ENCODE measurements around the gene F2RL3. TPM values are rescaled to one million over a fixed set of nuclear protein-coding genes. Genes with fewer than 3 reads are reported as not detected.

The F2RL3 gene
- total RNA-seq, 1 donor from 2014 or later = 0.77 TPM

DNA sequence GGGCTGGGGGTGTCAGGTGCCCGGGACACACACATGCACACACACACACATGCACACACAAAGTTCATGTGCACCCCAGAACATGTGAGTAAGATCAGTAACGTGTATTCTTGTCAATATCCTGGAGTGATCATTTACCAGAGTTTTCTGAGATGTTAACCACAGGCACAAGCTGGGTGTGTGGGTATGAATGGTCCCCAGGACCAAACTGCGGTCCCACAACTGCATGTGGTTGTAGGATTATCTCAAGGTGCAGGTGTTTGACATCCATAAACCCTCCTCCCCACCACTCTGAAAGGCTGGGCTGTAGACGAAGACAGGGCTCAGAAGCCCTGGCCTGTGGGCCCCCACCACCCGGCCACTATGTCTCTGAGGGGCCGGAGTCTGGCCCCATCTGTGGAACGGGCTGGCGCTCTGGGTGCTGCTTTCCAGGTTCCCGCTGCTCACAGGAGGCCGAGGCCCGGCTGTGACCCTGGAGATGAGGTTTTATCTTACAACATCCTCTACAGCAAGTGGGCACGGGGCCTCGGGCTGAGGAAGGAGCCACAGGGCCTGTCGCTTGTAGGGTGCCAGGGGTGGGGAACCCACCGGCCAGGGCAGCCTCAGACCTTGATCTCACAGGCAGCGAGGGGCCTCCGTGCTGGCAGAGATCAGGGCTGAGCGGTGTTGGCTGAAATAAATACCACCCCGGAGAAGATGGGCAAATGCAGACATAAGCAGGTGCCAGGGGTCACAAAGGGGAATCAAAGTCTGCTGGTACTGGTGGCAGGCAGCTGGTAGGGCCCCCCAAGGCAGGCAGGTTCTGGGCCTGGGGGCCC, 4.3 kb downstream of the F2RL3 start:
- intact Hi-C loops (cut with micrococcal nuclease) = no loop called here

DNA sequence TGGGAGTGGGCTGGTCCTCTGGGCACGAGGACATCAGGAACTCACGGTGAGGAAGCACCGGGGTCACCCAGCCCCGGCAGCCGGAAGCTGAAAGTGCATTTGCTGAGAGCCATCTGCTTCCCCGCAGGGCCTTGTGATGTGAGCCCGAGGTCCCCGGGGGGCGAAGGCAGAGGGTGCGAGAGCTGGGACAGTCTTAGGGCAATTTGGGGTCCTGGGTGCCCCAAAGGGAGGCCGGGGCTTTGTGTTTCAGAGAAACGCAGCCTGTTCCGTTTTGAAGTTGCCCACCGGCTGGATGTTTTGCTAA, 4.8 kb downstream of the F2RL3 start:
- intact Hi-C loops (cut with micrococcal nuclease) = no loop called here

DNA sequence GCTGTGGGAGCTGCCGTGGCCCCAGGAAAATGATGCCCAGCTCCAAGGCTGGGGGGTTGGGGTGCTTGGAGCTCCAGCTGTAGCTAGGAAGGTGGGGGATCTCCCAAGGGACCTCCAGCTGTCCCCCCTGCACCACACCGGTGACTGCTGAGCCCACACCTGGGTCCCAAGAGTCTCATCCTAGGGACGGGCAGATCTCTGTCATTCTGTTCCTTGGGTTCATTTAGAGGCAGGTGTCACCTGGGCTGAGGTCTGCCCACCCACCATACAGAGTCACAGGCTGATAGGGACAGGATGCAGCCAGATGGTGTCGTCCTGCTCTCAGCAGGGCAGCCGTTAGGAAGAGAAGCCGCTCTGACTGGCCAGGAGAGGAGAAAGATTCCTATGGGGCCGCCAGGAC, 5.3 kb downstream of the F2RL3 start:
- intact Hi-C loops (cut with micrococcal nuclease) = no loop called here

DNA sequence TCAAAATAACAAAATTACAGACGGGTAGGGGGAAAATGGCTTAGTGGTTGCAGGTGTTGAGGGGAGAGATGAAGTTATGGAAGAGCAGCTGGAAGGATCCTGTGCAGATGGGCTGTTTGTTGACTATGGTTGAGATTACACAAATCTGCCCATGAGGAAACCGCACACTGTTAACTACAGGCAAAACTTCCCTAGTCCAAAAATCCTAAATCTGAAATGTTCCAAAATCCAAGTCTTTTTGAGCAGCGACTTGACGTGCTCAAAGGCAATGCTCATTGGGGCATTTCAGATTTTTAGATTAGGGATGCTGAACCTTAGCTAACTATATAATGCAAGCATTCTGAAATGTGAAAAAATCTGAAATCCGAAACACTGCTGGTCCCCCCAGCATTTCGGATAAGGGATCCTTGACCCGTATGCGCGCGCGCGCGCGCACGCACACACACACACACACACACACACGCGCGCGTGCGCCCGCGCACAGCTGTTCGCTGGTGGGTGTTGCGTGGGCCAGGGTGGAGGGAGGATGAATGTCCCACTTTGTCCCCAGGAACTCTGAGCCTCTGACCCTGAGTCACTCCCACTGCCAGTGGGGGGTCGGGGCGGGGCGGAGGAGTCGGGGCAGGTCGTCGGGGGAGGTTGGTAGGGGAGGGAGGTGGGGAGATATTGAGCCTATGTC, 6.8 kb downstream of the F2RL3 start:
- intact Hi-C loops (cut with micrococcal nuclease) = loop anchor here (2.0 to 5.0 kb wide), 3 partner anchors 68 to 332 kb away; partner anchors contain the start of genes OCEL1 and SIN3B

DNA sequence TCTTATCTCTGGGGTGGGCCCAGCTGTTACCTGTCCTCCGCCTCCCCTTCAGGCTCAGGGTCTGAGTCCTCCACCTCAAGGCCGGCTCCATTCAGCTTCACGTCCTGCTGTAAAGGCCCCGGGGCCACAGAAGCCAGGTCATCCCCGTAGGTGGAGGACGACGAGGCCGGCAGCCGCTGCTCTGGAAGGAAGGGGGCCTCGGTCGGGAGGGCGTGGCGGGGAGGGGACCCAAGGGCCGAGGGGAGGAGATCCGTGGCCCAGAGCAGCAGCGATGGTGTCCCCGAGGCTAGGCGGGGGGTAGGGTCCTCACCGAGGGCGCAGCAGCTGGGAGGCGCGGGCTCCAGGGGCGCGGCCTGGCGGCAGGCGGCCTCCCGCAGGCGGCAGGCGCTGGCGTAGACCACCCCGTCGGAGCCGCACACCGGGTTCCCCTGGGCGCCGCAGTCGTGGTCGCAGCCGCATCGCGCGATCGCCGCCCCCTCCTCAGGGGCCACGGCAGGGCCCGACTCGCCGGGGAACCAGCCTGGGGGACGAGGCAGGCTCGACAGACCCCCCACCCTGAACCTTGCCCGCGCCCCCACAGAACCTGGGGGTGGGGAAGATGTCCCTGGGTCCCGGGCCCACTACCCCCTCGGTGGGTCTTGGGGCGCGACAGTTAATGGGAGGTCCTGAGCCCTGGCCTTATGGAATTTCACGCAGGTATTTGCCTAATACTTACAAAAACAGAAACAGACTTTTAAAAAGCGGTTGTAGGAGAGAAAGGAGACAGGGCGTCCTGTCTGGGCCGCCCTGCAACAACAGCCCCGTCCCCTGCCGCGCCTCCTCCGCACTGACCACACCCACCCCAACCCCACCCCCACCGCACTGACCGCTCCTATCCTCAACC, 7.6 kb downstream of the F2RL3 start:
- intact Hi-C loops (cut with micrococcal nuclease) = loop anchor here (1.0 to 5.0 kb wide), 4 partner anchors 69 to 331 kb away; partner anchors contain the start of genes OCEL1 and SIN3B

DNA sequence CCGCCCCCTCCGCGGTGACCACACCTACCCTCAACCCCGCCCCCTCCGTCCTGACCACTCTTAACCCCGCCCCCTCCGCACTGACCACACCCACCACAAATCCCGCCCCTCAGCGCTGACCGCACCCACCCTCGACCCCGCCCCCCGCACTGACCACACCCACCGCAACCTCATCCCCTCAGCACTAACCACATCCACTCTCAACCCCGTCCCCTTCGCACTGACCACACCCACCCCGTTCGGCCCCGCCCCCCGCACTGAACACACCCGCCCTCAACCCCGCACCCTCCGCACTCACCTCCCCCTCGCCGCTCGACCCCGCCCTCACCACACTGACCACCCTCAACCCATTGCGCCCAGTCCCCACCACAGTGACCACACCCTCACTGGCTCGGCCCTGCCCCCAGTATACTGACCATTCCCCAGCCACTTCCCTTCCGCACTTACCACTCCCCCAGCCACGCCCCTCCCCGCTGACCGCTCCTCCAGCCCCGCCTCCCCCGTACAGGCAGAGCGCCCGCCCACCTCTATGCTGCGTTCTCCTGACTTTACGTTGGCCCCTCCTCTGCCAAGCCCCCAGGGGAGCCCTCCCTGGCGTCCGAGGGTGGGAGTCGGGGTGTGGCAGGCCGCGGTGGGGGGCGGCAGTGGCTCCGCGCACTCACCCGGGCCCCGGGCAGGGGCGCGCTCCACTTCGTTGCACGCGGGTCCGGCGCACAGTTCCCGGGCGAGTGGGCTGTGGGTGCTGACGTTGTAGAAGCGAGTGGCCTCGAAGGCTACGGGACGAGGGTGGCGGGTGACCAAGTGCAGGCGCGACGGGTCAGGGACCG, 8.4 kb downstream of the F2RL3 start:
- intact Hi-C loops (cut with micrococcal nuclease) = loop anchor here (1.0 to 5.0 kb wide), 4 partner anchors 70 to 330 kb away; partner anchors contain the start of genes OCEL1 and SIN3B

DNA sequence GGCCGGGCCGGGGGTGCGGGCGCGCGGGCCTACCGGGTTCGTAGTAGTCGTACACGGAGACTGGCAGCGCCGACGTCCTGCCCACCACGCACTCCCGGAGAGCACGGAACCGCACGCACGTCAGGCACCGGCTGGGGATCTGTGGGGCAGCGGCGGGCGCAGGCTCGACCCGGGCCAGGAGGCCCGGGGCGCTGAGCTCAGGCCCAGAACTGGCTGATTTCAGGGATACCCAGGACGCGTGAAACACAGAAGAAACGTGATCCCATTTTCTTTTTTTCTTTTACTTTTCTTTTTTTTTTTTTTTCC, 9.0 kb downstream of the F2RL3 start:
- intact Hi-C loops (cut with micrococcal nuclease) = loop anchor here (1.0 to 5.0 kb wide), 4 partner anchors 71 to 329 kb away; partner anchors contain the start of genes OCEL1 and SIN3B

DNA sequence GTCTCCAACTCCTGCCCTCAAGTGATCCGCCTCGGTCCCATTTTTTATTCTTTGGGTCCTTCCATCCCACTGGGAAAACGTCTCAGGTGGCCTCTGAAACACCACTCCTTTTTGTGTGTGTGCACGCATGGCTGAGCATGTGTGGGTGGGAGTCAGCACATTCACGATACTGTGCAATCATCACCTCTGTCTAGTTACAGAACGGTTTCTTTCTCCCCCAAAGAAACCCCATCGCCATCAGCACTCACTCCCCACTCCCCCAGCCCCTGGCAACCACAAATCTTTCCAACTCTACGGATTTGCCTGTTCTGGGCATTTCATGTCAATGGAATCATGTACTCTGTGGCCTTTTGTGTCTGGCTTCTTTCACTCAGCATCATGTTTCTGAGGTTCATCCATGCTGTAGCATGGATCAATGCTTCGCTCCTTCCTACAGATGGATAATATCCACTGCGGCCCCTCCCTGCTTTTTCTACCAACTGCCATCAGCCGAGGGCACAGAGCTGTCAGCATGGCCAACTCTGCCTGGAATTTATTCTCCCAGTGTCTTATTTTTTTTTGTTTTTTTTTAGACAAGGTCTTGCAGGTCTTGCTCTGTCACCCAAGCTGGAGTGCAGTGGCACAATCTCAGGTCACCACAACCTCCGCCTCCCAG, 9.7 kb downstream of the F2RL3 start:
- intact Hi-C loops (cut with micrococcal nuclease) = loop anchor here (5.0 kb wide), 2 partner anchors 71 to 329 kb away; partner anchors contain the start of genes OCEL1 and SIN3B

DNA sequence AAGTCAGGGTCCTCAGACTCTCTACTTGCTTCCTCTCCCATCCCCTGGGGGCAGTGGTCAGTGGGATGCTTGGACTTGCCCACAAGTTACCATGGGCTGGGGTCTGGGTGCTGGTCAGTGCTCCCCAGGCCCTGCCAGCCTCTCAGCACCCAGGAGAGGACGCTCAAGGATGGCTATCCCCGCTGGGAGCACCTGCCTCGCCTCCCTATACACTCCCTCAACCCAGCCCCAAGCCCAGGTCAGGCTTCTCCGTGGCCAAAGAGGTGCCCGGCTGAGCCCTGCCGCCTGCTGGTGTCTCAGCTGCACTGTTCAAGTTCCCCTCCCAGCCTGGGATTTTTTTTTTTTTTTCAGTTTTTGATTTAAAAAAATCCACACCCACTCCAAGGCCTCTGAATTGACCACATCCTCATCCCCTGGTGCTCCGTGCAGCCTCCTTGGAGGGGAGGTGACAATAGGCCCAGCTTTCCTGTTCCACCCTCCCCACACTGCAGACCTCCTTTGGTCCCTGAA, 10.8 kb downstream of the F2RL3 start:
- intact Hi-C loops (cut with micrococcal nuclease) = loop anchor here (5.0 kb wide), 2 partner anchors 72 to 328 kb away; partner anchors contain the start of genes OCEL1 and SIN3B

DNA sequence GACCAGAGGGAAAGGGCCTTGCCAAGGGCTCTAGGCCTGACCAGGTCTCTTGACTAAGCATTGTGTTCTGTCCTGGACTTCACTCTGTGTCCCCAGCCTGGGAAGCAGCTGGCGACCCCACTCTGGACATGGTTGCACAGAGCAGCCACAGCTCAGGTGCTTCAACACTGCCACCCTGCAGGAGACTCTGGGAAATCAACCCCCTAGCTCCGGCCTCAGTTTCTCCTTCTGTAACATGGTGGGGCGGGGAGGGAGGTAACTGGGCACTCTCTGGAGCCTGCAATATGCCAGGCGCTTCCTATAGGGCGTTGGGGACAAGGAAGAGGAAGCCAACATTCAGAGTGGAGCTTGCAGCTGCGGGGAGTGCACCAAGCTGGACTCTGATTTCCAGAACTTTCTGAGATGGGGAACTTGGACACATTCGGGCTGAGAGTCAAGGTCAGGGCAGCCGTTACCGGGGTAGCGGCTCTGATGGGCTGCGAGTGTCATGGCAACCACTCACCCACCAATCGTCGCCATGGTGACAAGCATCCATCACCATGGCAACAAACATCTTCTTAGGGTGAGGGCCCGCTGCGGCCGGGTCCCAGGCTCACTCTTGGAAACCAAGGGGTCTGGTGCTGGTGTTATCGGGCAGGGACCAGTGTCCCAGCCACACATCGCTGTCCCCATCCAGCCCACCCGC, 12.8 kb downstream of the F2RL3 start:
- intact Hi-C loops (cut with micrococcal nuclease) = no loop called here

DNA sequence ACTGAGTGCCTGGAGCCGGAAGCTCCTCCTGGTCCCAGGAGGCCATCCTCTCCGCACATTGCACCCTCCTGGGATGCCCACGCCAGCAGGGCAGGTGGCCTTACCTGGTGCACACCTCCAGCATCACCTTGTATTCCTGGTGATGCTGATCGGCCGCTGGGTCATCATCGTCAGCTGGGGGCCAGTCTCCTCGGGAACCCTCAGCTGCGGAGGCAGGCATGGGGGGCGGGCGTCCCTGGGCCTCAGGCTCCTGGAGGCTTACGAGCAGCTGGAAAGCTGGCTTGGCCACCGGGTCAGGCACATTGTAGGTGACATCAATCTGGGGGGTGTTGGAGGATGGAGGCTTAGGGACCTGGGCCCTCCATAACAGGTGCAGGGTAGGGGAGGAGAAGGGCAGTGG, 13.7 kb downstream of the F2RL3 start:
- intact Hi-C loops (cut with micrococcal nuclease) = no loop called here

DNA sequence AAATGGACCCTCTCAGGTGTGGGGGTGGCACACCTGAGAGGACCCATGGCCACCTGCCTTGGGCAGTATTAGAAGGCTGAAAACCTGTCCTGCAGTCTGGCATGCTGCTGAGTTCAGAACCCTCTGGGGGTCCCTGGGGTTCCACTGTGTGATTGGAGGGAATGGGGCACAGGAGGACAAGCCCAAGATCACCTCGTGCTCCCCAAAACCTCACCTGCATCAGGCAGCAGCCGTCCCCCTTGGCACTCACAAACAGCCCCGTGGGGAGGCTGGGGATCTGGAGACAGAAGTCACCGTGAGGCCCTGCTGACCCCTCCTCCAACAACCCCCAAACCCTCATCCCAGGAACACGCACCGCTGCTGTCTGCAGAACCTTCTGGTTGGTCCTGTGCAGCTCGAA, 14.5 kb downstream of the F2RL3 start:
- intact Hi-C loops (cut with micrococcal nuclease) = no loop called here

DNA sequence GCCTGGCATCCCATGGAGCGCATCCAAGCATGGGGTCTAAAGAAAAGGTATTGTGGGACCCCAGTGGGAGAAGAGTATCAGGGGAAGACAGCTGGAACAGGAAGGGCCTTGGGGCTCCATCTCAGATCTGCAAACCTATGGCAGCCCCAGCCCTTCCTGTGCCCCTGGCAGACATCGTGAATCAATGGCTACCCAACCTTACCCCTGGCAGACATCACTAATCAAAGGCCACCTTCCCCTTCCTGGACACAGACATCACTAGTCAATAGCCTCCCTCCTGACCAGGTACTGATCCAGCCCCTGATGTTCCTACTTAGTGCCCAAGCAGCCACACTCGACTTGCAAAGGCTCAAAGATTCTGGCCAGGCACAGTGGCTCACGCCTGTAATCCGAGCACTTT, 15.8 kb downstream of the F2RL3 start:
- intact Hi-C loops (cut with micrococcal nuclease) = no loop called here

DNA sequence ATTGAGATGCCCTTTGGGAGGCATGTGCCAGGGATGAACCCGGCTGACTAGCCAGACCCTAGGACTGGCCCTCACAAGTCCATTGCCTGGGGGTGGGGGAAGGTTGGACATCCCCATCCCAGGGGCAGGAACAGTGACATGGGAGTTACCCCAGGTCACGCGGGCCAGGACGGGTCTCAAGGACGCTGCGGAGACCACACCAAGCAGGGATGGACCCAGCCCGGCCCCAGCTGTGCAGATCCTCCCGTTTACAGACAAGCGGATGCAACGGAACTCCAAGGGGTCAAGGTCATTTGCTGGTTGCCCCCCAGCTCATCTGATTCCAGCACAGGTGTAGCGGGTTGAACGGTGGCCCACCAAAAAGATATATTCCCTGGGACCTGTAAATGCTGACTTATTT, 20.0 kb downstream of the F2RL3 start:
- intact Hi-C loops (cut with micrococcal nuclease) = no loop called here

DNA sequence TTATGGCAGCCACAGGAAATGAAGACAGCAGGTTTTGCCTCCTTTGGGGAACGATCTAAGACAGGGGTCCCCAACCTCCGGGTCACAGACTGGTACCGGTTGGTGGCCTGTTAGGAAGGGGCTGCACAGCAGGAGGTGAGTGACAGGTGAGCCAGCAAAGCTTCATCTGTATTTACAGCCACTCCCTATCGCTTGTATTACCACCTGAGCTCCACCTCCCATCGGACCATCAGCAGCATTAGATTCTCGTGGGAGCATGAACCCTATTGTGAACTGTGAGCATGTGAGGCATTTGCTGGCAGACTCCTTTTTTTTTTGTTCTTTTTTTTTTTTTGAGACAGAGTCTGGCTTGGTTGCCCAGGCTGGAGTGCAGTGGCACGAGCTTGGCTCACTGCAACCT, 22.2 kb downstream of the F2RL3 start:
- intact Hi-C loops (cut with micrococcal nuclease) = no loop called here

DNA sequence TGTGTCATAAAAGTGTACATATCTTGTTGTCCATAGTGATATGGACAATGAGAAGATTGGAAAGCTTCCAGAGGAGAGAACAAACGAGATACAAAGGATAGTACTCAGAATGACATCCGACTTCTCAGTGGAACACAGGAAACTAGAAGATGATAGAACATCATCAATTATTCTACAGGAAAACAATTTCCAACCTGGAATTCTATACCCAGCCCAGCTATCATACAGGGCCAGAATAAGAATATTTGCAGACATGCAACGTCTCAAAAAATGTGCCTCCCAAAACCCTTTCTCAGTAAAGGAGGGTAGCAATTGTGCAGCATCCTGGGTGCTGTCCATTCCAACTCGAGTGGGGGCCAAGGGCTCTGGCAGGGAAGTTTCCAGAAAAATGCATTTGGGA, 24.0 kb downstream of the F2RL3 start:
- intact Hi-C loops (cut with micrococcal nuclease) = no loop called here

DNA sequence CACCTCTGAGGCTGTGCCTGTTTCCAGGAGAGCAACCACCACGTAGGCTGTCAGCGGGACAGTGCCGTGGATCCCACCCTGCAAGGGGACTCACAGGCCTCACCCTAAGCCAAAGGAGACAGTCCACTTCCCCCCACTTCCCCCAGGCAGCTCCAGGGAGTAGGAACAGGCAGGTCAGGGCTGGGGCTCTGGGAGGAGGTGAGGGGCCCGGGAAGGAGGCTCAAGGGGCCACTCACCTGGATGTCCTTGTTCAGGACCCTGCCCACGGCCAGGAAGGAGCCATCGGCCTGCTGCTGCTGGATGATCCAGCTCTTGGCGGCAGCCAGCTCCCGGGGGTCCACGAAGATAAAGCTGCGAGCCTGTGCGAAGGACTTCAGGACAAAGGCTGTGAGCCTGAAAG, 25.6 kb downstream of the F2RL3 start:
- intact Hi-C loops (cut with micrococcal nuclease) = no loop called here

DNA sequence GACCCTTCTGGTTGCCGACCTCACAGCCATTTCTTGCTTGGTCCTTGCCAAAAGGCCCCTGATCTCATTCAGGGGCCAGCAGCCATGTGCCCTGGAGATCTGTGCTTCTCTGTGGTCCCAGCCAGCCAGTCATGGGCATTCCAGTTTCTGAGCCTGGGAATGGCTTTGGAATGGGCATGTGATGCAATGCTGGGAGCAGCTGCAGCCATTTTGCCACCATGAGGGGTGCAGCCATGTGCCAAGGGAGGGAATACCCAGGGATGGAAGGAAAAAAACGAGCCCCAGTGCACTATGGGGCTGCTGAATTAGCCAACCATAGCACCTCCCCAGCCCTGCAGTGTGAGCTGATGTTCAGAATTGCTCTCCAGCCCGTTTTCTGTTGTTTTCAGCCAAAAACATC, 26.3 kb downstream of the F2RL3 start:
- intact Hi-C loops (cut with micrococcal nuclease) = no loop called here

DNA sequence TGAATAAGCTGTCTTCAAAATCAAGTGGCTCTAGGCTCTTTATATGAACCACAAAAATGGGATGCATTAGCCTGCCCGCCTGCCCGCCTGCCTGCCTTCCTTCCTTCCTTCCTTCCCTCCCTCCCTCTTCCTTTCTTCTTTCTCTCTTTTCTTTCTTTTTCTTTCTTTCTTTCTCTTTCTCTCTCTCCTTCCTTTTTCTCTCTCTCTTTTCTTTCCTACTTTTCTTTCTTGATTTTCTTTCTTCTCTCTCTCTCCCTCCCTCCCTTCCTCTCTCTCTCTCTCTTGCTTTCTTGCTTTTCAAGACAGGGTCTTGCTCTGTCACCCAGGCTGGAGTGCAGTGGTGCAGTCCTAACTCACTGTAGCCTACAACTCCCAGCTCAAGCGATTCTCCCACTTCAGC, 26.9 kb downstream of the F2RL3 start:
- intact Hi-C loops (cut with micrococcal nuclease) = no loop called here

DNA sequence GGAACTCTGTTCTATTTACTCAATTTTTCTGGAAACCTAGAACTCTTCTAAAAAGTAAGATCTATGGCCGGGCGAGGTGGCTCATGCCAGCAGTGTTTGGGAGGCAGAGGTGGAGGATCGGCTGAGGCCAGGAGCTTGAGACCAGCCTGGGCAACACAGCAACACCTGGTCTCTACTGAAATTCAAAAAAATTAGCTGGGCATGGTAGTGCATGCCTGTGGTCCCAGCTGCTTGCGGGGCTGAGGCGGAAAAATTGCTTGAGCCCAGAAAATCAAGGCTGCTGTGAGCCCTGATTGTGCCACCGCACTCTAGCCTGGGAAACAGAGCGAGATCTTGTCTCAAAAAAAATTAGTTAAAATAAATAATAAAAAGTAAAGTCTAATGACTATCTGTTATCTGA, 28.6 kb downstream of the F2RL3 start:
- intact Hi-C loops (cut with micrococcal nuclease) = no loop called here
